Hematopoietic multipotent progenitor cell (in vitro differentiated cells): ENCODE measurements around the gene RPL10. TPM values are rescaled to one million over a fixed set of nuclear protein-coding genes. Genes with fewer than 3 reads are reported as not detected.
"Not testable (repeated sequence)": the region's sequence is repeated elsewhere in the genome, so short reads cannot be mapped to it uniquely, and the experiment has no call there.

Experiments
- DNase-seq, 3 donors: peaks; one replicate each; pipeline ENCODE4 v3.0.0-alpha.2; 2011 to 2015; ENCODE audit warnings: low read depth in 2 of 3, low spot score in 2 of 3
- total RNA-seq: library from RNA; depleted of rRNA; stranded (reverse); fragments of >200 nt; gene quantifications from one replicate; pipeline ENCODE4 v1.2.3, GENCODE V29; 2012

The RPL10 gene
- total RNA-seq, 1 donor, result 7,558 TPM

DNA sequence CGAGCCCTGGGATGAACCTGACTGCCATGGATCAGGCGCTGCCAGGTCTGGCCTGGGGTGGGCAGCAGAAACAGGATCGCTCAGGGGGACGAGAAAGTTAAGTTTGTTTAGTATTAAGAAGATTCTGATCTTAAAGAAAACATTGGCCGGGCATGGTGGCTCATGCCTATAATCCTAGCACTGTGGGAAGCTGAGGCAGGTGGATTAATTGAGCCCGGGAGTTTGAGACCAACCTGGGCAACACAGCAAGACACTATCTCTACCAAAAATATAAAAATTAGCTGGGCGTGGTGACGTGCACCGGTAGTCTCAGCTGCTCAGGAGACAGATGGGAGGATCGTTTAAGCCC lies 23.0 kb upstream of the RPL10 start:
- DNase-seq, result no peak

- no peak for DNase-seq
These were observed 21.4 kb upstream of the RPL10 start for GRCh38 chrX:154376774-154377173.

DNA sequence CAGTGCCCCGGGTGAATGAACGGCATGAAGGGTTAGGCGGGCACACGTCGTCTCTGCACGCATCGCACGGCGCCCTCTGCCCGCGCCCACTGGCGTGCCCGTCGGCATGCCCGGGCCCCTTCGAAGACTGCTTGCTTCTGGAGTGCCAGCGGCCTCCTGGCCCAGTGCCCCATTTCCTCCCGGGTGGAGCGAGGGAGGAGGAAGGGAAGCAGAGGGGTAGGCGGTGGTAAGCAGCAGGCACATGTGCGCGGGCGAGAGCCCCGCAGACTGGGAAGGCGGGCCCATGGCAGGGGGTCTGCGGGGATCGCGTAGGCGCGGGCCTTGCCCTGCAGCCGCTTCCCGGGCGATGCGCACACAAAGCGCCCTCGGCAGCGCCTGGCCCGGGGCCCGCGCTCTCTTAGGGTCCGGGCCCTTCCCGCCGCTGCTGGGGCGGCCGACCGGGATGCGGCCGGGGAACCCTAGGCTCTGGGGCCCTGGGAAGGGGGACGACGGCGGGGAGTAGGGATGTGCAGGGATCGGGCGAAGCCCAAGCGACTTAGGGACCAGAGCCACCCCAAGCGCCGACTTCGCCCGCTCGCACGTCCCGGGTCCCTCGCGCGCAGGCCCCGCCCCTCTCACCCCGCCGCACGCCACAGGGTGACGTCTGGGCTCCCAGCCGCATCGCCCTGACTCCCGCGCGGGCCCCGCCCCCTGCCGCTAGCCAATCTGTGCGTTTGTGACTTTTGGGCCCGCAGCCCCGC lies 19.9 kb upstream of the RPL10 start:
- DNase-seq, result peak in 2 of 3 donors; percentile 49 to 62

DNA sequence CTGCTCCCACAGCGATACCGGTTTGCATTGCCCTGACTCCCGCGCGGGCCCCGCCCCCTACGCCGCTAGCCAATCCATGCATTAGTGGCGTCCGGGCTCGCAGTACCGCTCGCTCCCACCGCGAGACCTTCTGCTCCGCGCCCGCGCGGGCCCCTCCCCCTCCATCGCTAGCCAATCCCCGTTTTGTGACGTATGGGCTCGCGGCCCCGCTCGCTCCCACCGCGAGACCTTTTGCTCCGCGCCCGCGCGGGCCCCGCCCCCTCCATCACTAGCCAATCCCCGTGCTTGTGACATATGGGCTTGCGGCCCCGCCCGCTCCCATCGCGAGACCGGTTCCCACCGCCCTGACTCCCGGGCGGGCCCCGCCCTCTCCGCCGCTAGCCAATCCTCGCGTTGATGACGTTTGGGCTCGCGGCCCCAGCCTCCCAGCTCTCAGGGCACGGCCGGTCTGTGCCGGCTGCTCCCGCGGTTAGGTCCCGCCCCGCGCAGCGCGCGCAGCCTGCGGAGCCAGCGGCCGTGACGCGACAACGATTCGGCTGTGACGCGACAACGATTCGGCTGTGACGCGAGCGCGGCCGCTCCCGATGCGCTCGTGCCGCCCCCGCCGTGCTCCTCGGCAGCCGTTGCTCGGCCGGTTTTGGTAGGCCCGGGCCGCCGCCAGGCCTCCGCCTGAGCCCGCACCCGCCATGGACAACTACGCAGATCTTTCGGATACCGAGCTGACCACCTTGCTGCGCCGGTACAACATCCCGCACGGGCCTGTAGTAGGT lies 19.2 kb upstream of the RPL10 start, which contains the start of gene EMD:
Gene EMD, plus strand, starts transcription at position 497 of the 770 bp plus-strand sequence. Its CDS starts 190 bp downstream, at position 687.
- DNase-seq, result peak; percentile 91 to 98 (median 96)

DNA sequence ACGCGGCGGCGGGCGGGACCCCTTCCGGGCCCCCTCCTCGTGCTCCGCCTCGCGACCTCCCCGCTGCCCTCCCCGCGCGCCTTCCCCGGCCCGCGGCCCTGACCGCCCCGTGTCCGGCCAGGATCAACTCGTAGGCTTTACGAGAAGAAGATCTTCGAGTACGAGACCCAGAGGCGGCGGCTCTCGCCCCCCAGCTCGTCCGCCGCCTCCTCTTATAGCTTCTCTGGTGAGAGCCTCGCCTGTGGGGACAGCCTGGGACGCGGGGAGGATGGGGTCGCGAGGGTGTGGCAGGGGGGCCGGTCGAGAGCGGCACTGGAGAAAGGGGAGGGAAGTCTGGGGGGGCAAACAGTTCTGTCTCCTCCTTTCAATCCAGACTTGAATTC lies 18.6 kb upstream of the RPL10 start:
- no peak for DNase-seq

DNA sequence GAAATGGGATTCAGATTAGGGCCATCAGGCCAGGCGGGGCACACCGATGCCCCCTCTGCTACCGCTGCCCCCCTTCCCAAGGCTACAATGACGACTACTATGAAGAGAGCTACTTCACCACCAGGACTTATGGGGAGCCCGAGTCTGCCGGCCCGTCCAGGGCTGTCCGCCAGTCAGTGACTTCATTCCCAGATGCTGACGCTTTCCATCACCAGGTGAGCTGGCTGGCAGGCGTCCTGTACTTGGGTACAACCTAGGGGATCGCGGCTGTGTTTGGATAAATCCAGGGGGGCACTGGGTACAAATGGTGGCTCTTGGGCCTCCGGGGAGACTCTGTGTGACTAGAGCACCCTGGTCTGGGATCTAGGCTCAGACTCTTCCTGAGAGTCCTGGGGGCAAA lies 18.0 kb upstream of the RPL10 start:
- no peak for DNase-seq

GRCh38 chrX:154380787-154381186 lies 17.4 kb upstream of the RPL10 start:
- DNase-seq, result no peak

DNA sequence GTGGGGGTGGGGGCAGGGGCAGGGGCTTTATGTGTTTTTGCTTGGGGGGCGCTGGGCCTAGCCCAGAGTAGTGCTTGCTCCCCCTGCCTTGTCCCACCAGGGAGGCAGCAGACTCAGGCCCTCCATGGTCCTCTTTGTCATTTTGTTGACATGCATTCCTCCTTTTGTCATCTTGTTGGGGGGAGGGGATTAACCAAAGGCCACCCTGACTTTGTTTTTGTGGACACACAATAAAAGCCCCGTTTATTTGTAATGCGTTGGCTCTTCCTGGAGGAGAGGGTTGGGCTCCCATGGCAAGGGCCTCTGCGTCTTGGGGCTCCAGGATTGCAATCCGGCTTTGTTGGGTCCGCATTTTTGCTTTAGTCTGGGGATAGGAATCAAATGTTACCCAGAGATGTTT lies 16.9 kb upstream of the RPL10 start:
- no peak for DNase-seq

DNA sequence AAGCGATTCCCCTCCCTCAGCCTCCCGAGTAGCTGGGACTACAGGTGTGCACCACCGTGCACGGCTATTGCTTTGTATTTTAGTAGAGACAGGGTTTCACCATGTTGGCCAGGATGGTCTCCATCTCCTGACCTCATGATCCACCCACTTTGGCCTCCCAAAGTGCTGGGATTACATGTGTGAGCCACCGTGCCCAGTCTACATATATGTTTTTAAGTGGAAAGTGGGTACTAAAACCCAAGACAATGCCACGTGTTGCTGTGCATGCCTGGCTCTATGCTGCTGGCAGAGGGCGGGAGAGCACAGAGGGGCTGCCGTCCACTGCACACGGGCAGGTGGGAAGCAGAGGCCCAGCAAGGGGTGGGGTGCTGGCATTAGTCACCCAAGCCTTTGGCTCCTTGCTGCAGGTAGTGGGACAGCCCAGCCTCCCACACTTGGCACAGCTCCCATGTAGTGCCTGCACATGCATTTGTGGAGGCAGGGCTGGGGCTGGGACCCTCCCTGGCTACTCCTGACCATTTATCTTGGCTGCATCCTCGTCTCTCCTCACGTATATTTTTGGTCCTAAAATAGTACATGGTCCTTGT lies 15.6 kb upstream of the RPL10 start:
- DNase-seq, result no peak

DNA sequence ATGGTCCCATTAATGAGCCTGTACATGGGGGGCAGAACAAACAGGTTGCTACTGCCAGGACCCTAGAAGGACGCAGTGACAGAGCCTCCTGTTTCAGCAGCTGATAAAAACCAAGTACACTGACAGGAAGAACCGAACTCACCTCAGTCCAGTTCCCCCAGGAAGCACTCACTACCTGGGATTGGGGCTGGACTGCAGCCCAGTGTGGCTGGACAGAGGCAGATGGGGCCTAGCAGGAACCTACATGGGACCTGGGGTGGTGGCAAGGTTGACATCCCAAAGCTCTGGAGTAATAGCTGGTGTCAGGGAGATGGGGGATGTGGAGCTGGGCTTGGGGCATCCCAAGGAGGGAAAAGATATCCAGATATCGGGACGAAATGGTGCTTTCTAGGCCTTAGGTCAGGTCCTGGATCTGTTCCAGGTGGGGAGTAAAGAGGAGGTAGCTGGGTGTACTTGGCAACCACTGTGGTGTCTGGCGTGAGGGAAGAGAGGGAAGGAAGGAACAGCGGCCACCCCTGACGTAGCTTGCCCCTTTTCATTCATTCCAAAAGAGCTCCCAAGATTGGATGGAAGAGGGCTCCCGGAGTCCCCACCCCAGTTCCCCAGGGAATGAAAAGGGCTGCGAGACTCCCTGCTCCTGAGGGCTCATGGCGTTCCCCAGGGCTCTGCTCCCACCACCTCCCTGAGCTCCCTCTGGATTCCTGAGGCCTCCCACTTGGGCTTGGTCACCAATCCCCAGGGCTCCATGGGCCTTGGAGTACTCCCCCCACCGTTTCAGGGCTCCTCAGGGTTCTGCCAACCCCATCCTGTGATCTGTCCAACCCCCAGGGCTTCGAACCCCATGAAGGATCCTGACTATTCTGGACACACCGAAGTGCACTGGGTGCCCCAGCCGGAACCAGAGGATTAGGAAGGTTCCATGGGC lies 14.6 kb upstream of the RPL10 start:
- DNase-seq, result no peak

- no peak for DNase-seq
These were observed 13.8 kb upstream of the RPL10 start for GRCh38 chrX:154384284-154384892.

DNA sequence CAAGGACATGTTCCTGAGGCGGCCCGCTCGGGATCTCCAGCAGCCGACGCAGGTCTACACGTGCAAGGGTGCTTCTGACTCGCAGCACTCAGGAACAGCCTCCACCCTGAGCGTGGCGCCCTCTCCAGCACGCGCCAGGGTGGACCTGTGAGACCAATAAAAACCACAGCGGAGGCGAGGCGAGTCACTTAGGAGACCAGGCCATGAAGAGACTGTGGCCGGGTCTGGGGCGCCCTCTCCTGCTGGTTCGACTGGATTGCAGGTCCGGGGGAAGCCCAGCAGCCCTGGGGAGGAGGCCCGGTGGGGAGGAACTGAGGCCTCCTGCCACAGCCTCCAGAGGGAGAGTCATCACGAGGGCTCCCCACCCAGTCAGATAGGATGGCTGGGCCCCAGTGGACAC lies 10.1 kb upstream of the RPL10 start:
- not testable (repeated sequence) for DNase-seq

GRCh38 chrX:154388649-154389048 lies 9.5 kb upstream of the RPL10 start:
- DNase-seq, result not testable (repeated sequence)

GRCh38 chrX:154389812-154390747 lies 8.1 kb upstream of the RPL10 start:
- not testable (repeated sequence) for DNase-seq

DNA sequence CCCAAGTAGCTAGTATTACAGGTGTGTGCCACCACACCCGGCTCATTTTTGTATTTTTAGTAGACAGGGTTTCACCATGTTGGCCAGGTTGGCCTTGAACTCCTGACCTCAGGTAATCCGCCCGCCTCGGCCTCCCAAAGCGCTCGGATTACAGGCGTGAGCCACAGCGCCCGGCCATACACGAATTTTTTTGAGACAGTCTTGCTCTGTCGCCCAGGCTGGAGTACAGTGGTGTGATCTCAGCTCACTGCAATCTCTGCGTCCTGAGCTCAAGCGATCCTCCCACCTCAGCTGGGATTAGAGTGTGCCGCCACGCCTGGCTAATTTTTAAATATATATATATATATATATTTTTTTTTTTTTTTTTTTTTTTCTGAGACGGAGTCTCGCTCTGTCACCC lies 1.8 kb upstream of the RPL10 start:
- not testable (repeated sequence) for DNase-seq

- DNase-seq, result peak in 2 of 3 donors; percentile 54 to 61
These were observed 947 bp upstream of the RPL10 start for GRCh38 chrX:154396973-154397887.

- DNase-seq, result peak; percentile 58 to 84 (median 77)
These were observed 720 bp downstream of the RPL10 start for GRCh38 chrX:154398668-154399526.
